Skin of body (tissue), 2 donors: ENCODE results near the gene TMEM14A. TPM values are rescaled to one million over a fixed set of nuclear protein-coding genes. Genes with fewer than 3 reads are reported as not detected.
A peak's percentile ranks its signal among the peaks of the same experiment; 100 is the strongest.
"Not testable (repeated sequence)": the region's sequence is repeated elsewhere in the genome, so short reads cannot be mapped to it uniquely, and the experiment has no call there.

Source experiments
- DNase-seq: peaks from one replicate; lab custom pipeline; 2025; lab: John Stamatoyannopoulos, UW
- total RNA-seq: library from RNA; depleted of rRNA; stranded (reverse); fragments of >200 nt; gene quantifications from one replicate; pipeline ENCODE4 v1.2.3, GENCODE V29; 2014

TMEM14A gene
- total RNA-seq, 1 donor from 2014 or later = 12.6 TPM

- DNase-seq = not testable (repeated sequence)
Observed at GRCh38 chr6:52655941-52656340, 15.0 kb upstream of the TMEM14A start.

- DNase-seq = no peak
Observed at GRCh38 chr6:52657870-52658269, 13.0 kb upstream of the TMEM14A start.

GRCh38 chr6:52661551-52661950, 9.4 kb upstream of the TMEM14A start:
- DNase-seq = peak; percentile 83

- no peak for DNase-seq
Observed at GRCh38 chr6:52662031-52662430, 8.9 kb upstream of the TMEM14A start.

- DNase-seq = peak; percentile 92
Observed at GRCh38 chr6:52663120-52663935, 7.6 kb upstream of the TMEM14A start.

- DNase-seq = no peak
Observed at GRCh38 chr6:52663936-52664185, 7.1 kb upstream of the TMEM14A start.

GRCh38 chr6:52664186-52664990, 6.5 kb upstream of the TMEM14A start:
- DNase-seq = peak; percentile 91

GRCh38 chr6:52664991-52665686, 5.8 kb upstream of the TMEM14A start:
- no peak for DNase-seq

- DNase-seq = no peak
Observed at GRCh38 chr6:52666071-52666470, 4.8 kb upstream of the TMEM14A start.

GRCh38 chr6:52666523-52666922, 4.4 kb upstream of the TMEM14A start:
- no peak for DNase-seq

- no peak for DNase-seq
Observed at GRCh38 chr6:52667572-52667971, 3.3 kb upstream of the TMEM14A start.

GRCh38 chr6:52671676-52672075, 763 bp downstream of the TMEM14A start:
- no peak for DNase-seq

GRCh38 chr6:52672412-52673025, 1.6 kb downstream of the TMEM14A start:
- no peak for DNase-seq

- no peak for DNase-seq
Observed at GRCh38 chr6:52674666-52675065, 3.8 kb downstream of the TMEM14A start.

GRCh38 chr6:52675372-52675771, 4.5 kb downstream of the TMEM14A start:
- no peak for DNase-seq

GRCh38 chr6:52676631-52677030, 5.7 kb downstream of the TMEM14A start:
- not testable (repeated sequence) for DNase-seq

GRCh38 chr6:52681416-52681815, 10.5 kb downstream of the TMEM14A start:
- no peak for DNase-seq

GRCh38 chr6:52686878-52687699, 16.2 kb downstream of the TMEM14A start:
- no peak for DNase-seq

GRCh38 chr6:52689857-52690256, 18.9 kb downstream of the TMEM14A start:
- no peak for DNase-seq

GRCh38 chr6:52691718-52692117, 20.8 kb downstream of the TMEM14A start:
- no peak for DNase-seq

- DNase-seq = no peak
Observed at GRCh38 chr6:52693773-52694172, 22.9 kb downstream of the TMEM14A start.
